Stimulated activated CD4-positive, alpha-beta T cell treated with anti-CD3 and anti-CD28 coated beads, Interleukin-15, amount 100 ng/mL, for 48 hours (primary cell): ENCODE results near the gene GUCY2F.

Source experiments
- DNase-seq, 2 donors: peaks; one replicate each; pipeline ENCODE4 v3.0.0-alpha.2; 2020; ENCODE audit warnings: low read depth in 2 of 2

Gene GUCY2F

DNA sequence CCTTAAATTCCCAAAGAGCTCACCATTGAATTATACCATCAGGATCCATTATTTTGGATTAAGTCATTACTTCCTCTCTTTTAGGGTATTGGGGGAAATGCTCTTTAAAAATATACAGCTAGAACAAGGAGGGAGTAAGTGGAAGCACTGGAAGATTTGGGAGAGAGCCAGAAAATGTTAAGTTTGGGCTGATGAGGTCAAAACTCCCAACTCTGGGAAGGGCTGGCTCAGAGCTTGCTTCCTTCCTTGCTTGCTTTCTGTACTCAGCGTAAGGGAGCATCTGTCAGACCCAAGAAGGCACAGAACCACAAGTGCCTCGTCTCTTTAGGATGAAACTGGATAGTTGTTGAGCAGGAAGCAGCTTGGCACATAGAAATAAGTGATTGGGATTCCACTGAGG, 138.2 kb downstream of the GUCY2F start:
- DNase-seq = no peak

DNA sequence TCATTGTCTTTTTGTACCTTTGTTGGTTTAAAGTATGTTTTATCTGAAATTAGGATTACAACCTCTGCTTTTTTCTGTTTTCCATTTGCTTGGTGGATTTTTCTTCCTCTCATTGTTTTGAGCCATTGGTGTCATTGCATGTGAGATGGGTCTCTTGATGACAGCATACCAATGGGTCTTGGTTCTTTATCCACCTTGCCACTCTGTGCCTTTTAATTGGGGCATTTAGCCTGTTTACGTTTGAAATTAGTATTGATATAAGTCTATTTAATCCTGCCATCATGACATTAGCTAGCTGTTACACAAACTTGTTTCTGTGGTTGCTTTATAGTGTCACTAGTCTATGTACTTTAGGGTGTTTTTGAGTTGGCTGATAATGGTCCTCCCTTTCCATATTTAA, 145.7 kb downstream of the GUCY2F start:
- no peak for DNase-seq

DNA sequence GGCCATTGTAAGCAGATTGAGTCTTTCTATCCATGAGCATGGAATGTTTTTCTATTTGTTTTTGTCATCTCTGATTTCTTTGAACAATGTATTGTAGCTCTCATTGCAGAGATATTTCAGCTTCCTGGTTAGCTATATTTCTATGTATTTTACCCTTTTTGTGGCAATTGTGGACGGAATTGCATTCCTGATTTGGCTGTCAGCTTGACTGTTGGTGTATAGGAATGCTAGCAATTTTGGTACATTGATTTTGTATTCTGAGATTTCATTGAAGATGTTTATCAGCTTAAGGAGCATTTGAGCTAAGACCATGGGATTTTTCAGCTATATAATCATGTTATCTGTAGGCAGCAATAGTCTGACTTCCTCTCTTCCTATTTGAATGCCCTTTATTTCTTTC, 154.6 kb downstream of the GUCY2F start:
- no peak for DNase-seq
